Sigmoid colon (tissue), 4 donors: Measurements from ENCODE around the gene STON2.

Experiments
- EP300 ChIP-seq, 4 donors: sonication (generic); formaldehyde crosslinking; IDR thresholded peaks; one replicate each; pipeline ENCODE4 v1.6.1; 2017; ENCODE audit warnings: antibody characterized with exemption in 4 of 4
- POLR2A ChIP-seq, 2 donors: fragments of 450-650 bp; IDR thresholded peaks; one replicate each; pipeline ENCODE4 v1.6.1; 2016; ENCODE audit warnings: antibody characterized with exemption in 2 of 2, mild to moderate bottlenecking in 2 of 2, moderate library complexity in 2 of 2
- POLR2AphosphoS5 ChIP-seq, 4 donors: sonication (generic); formaldehyde crosslinking; IDR thresholded peaks; one replicate each; pipeline ENCODE4 v1.6.1; 2017; ENCODE audit warnings: antibody characterized with exemption in 4 of 4
- TF ChIP-seq, protein P1 (sequence below), 4 experiments: fragments of 450-650 bp in 3 of 4; fragments of 200-600 bp in 1 of 4; IDR thresholded peaks; one replicate each; pipeline ENCODE4 v1.5.1; 2016 to 2019; ENCODE audit warnings: antibody characterized with exemption in 4 of 4, mild to moderate bottlenecking in 3 of 4, moderate library complexity in 2 of 4

GRCh38 chr14:81311141-81311540 lies 89.0 kb downstream of the STON2 start:
- TF ChIP-seq EP300 (IDR thresholded peaks at IDR 0.05) = no peak
- TF ChIP-seq, protein P1, sequence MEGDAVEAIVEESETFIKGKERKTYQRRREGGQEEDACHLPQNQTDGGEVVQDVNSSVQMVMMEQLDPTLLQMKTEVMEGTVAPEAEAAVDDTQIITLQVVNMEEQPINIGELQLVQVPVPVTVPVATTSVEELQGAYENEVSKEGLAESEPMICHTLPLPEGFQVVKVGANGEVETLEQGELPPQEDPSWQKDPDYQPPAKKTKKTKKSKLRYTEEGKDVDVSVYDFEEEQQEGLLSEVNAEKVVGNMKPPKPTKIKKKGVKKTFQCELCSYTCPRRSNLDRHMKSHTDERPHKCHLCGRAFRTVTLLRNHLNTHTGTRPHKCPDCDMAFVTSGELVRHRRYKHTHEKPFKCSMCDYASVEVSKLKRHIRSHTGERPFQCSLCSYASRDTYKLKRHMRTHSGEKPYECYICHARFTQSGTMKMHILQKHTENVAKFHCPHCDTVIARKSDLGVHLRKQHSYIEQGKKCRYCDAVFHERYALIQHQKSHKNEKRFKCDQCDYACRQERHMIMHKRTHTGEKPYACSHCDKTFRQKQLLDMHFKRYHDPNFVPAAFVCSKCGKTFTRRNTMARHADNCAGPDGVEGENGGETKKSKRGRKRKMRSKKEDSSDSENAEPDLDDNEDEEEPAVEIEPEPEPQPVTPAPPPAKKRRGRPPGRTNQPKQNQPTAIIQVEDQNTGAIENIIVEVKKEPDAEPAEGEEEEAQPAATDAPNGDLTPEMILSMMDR (IDR thresholded peaks at IDR 0.05) = no peak
- TF ChIP-seq POLR2A (IDR thresholded peaks at IDR 0.05) = no peak
- TF ChIP-seq POLR2AphosphoS5 (IDR thresholded peaks at IDR 0.05) = no peak
